22Rv1 (cell line): ENCODE results near the gene GNG5.

Experiments
- CTCF ChIP-seq: fragments of 450-650 bp; IDR thresholded peaks from 2 replicates; pipeline ENCODE4 v1.5.1; 2017; ENCODE audit warnings: mild to moderate bottlenecking
- ZFX ChIP-seq: fragments of 450-650 bp; IDR thresholded peaks from 2 replicates; pipeline ENCODE4 v1.6.1; 2017; ENCODE audit warnings: antibody characterized with exemption, borderline replicate concordance

- TF ChIP-seq CTCF, result no peak
- no peak for TF ChIP-seq ZFX
Observed at GRCh38 chr1:84509029-84509428, 2.6 kb upstream of the GNG5 start.
